GM21737 (cell line): Measurements from ENCODE around the gene ZBTB7C.

Experiments
- ATAC-seq: cut with Tn5 transposase; IDR thresholded peaks from one replicate; pipeline ENCODE4 v1.9.1; 2021; ENCODE audit warnings: mild to moderate bottlenecking, moderate library complexity; ENCODE audit not compliant: unreplicated experiment

The ZBTB7C gene

GRCh38 chr18:48326901-48327675 lies 82.1 kb downstream of the ZBTB7C start:
- no peak for ATAC-seq

- no peak for ATAC-seq
Observed at GRCh38 chr18:48325115-48325665, 84.0 kb downstream of the ZBTB7C start.

GRCh38 chr18:48324651-48325050 lies 84.5 kb downstream of the ZBTB7C start:
- no peak for ATAC-seq

- no peak for ATAC-seq
Observed at GRCh38 chr18:48323151-48323550, 86.0 kb downstream of the ZBTB7C start.

GRCh38 chr18:48321536-48321935 lies 87.6 kb downstream of the ZBTB7C start:
- no peak for ATAC-seq

- ATAC-seq, result no peak
Observed at GRCh38 chr18:48321121-48321520, 88.1 kb downstream of the ZBTB7C start.

GRCh38 chr18:48320639-48320945 lies 88.6 kb downstream of the ZBTB7C start:
- no peak for ATAC-seq

GRCh38 chr18:48319801-48320638 lies 89.2 kb downstream of the ZBTB7C start:
- ATAC-seq, result no peak

GRCh38 chr18:48318436-48318835 lies 90.7 kb downstream of the ZBTB7C start:
- ATAC-seq, result no peak

GRCh38 chr18:48317781-48318381 lies 91.3 kb downstream of the ZBTB7C start:
- ATAC-seq, result no peak

GRCh38 chr18:48316177-48316576 lies 93.0 kb downstream of the ZBTB7C start:
- no peak for ATAC-seq

- ATAC-seq, result no peak
Observed at GRCh38 chr18:48314690-48315089, 94.5 kb downstream of the ZBTB7C start.

GRCh38 chr18:48313792-48314191 lies 95.4 kb downstream of the ZBTB7C start:
- no peak for ATAC-seq

- no peak for ATAC-seq
Observed at GRCh38 chr18:48312066-48312465, 97.1 kb downstream of the ZBTB7C start.

GRCh38 chr18:48310999-48311398 lies 98.2 kb downstream of the ZBTB7C start:
- ATAC-seq, result no peak

GRCh38 chr18:48310353-48310752 lies 98.8 kb downstream of the ZBTB7C start:
- no peak for ATAC-seq

GRCh38 chr18:48308755-48309575 lies 100.2 kb downstream of the ZBTB7C start:
- no peak for ATAC-seq

GRCh38 chr18:48308027-48308635 lies 101.1 kb downstream of the ZBTB7C start:
- no peak for ATAC-seq

- ATAC-seq, result no peak
Observed at GRCh38 chr18:48306838-48307237, 102.3 kb downstream of the ZBTB7C start.
